OCI-M1 (cell line): Measurements from ENCODE around the gene GNAT2.
A peak's percentile ranks its signal among the peaks of the same experiment; 100 is the strongest.
"Not testable (repeated sequence)": the region's sequence is repeated elsewhere in the genome, so short reads cannot be mapped to it uniquely, and the experiment has no call there.

ENCODE experiments used
- DNase-seq: peaks from one replicate; lab custom pipeline; 2025; lab: John Stamatoyannopoulos, UW

Gene GNAT2

DNA sequence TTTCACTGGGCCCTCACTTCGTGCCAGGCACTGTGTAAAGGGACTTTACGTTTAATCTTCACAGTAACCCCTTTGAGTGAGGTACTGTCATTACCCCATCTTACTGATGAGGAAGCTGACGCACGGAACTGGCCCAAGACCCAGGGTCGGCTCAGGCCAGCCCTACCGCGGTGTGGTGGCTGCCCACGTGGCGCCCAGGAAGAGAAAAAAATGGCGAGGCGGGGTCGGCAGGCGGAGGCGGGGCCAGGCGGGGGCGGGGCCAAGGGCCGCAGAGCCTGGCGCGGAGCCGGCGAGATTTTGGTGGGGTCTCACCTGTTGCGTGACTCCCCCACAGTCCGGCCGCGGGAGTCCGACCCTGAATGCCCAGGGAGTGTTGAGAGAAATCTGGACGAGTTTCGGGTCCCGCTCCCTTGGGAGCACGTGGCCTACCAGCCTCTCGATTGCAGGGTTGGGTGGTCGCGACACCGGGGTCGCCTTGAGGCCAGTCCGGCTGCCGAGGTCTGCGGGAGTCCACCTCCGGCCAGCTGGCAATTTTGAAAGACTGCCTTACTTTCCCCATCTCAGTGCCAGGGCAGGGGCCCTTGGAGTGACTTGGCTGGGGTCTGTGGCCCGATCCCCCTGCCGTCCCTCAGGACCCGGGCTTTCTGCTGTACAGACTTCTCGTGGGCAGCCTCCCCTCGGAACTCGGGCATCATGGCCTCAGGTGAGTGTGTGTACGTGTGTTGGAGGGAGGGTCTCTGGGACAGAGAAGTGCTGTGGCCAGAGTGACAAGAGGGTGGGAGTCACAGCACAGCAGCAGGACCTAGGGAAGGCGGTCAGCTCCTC is at the start of gene GNAT2, which contains the start of gene AMPD2:
TSS of gene GNAT2 (minus strand) at position 41 of the 825 bp plus-strand sequence. CDS start 6,746 bp downstream, outside the sequence.
TSS of gene AMPD2 (plus strand) at position 262 of the 825 bp plus-strand sequence. CDS start 1,339 bp downstream, outside the sequence.
- DNase-seq: peak; percentile 86

DNA sequence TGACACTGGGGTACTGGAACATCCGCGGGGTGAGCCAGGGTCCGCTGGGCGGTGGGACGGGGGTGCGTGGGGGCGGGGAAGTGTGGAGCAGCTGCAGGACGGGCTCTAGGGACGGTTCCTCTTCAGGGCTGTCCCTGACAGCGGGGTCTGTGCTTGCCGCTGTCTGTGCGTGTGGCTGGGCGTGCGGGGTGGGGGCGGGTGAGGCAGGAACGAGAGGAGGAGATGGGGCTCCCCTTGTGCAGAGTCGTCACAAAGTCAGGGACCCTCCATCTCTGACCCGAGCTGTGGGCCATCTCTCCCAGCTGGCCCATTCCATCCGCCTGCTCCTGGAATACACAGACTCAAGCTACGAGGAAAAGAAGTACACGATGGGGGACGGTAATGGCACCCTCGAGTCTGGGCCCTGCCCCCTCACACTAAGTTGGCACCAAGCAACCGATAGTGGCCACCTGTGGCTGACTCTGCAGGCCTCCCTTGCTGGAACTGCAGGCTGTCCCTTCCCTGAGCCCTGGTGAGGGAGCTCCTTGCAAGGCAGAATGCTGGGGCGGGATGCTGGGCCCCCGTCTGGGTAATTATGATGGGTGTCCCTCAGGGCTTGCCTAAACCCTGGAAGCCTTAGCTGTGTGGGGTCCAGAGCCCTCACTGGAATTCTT is 48.8 kb upstream of the GNAT2 start:
- DNase-seq: no peak

DNA sequence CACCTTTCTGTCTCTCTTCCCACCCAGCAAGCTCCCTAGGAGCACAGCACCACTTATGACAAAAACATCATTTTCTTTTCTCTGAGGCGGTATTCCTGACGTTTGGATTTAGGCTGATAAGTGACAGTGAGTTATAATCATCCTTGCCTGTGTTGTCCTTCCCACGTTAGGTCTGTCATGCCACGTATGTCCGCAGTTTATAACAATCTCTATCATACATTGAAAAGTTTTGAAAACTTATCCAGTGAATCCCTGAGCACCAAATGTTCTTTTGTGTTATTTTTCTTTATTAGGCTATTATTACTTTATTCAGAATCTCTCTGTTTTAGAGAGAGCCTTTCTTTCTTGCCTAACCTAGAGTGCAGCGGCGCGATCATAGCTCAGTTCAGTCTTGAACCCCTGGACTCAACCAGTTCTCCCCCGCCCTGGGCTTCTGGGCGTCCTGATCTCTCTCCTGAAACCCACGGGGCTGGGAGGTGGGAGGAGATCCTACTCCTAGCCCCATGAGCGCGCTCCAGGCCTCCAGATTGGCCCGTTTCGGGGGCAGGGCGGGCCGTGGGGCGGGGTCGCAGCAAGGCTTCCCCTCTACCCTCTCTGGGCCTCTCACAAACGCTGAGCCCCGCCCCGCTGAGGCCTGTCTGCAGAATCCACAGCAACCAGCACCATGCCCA is 48.2 kb upstream of the GNAT2 start, which contains the start of gene GSTM2:
TSS of gene GSTM2 (plus strand) at position 606 of the 671 bp plus-strand sequence. CDS start at position 665, 59 bp downstream.
- DNase-seq: peak; percentile 92

DNA sequence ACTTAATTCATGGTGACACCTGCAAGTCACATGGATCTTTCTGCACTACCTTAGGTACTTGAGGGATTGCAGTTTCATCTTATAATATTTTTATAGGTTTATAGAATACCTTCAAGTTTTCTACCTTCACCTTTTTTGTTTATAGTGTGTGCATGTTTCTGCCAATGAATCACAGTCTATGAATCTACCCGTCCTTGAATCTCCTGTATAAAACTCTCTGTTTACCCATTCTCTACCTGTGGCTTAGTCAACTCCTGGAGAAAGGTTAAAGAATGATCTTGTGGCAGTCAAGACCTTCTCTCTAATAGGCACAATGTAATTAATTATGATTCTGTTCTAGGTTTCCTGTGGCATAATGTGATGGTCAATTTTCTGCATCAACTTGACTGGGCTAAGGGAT is 45.3 kb upstream of the GNAT2 start:
- DNase-seq: no peak

DNA sequence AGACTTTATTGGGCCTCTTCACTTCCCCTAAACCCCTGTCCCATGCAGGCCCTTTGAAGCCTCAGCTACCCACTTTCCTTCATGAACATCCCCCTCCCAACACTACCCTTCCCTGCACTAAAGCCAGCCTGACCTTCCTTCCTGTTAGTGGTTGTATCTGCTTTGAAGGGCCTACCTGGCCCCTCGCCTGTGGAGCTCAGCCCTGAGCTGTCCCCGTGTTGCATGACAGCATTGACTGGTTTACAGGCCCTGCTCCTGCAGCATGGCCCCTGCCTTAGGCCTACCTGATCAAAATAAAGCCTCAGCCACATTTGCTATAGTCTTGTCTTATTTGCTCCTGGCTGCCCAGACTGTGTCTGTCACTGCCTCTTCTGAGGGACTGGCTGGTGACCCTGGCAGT is 42.0 kb upstream of the GNAT2 start:
- DNase-seq: no peak

DNA sequence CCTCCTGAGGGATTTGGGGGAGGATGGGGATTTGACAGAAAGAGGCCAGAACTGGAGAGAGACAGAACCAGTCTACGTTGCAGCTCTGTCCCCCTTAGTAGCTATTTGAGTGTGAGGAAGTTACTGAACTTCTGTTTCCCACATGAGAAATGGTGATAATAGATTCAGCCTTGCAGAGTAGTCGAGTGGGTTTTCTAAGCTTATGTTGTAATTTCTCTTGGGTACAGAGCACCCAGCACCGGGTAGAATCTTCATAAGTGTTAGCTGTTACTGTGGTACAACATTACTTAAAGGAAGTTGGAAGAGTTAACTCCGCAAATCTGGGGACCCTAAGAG is 41.2 kb upstream of the GNAT2 start:
- DNase-seq: not testable (repeated sequence)

DNA sequence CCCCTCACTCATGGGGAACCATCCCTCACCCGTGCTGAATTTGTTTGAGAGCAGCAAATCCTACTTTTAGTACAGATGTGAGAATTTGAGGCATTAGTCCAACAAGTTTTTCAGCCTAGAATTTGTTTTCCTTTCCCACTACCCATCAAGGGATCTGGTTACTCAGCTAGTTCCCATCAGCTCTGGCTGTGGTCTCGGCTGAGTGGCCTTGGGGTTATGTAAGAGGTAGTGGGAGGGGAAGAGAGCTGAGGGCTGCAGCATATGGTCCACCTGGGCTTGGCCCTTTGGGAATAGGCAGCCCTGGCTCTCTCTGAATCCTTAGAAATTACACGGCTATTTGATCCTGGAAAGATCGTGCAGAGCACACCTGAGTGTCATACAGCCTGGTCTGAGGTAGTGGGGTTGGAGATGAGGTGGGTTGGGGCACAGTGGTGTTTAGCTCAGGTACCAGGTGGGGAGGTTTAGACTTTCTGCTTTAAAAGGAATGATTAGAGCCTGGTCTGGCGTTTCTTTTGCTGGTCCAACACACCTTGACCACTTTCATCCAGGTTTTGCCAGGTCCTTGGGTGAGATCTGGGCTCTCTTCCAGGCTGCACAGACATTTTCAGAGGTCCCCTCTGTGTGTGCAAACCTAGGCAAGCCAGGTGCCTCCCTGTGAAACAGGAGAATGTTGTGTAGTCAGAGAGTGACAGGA is 40.7 kb upstream of the GNAT2 start:
- no peak for DNase-seq

DNA sequence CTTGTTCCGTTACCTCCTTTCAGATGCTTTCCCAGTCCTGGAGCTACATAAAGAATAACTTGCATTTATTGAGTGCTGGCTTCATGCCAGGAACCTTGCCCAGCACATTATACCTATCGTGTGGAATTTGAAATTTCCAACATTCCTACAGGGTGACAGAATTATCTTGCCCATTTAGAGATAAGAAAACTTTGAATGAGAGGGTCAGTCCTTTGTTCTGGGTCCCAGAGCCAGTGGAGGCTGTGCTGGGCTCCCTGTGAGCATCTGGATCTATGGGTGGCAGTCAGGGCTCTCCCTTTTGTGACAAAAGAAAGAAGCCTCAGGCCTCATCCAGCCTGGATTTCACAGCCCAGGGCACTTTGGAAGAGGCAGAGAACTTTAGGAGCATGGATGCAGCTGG is 39.7 kb upstream of the GNAT2 start:
- DNase-seq: no peak

DNA sequence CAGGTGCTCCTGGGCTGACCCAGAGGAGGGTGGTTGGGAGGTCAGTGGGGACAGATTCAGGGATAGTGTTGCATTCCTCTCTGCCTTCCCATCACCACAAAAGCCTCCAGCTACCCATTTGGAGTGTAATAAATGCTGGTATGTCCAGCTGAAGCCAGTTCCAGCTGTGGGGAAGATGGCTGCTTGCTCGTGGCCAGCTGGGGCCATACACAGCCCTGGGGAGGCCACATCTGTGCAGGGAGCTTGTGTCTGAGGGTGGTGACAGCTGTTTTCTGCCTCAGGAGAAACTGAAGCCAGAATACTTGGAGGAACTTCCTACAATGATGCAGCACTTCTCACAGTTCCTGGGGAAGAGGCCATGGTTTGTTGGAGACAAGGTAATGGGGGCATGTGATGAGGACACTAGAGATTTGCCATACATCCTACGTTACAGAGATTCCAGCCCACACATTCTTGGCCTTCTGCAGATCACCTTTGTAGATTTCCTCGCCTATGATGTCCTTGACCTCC is 39.2 kb upstream of the GNAT2 start:
- no peak for DNase-seq

DNA sequence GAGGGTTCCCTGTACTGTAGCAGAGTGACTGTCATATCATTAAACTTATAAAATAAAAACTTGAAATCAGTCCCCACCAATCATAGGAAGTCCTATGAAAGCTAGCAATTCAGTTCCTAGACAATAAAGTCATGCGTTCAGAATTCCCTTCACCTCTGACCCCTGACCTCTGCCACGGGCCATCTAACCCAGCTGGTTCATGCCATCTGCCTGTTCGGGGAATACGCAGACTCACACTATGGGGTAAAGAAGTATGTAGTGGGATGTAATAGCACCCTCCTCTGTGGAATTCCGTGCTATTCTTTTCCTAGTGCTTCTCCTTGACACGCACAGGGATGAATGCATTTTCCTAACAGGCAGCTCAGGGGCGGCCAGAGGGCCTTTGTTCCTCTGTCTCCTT is 38.6 kb upstream of the GNAT2 start:
- DNase-seq: no peak

DNA sequence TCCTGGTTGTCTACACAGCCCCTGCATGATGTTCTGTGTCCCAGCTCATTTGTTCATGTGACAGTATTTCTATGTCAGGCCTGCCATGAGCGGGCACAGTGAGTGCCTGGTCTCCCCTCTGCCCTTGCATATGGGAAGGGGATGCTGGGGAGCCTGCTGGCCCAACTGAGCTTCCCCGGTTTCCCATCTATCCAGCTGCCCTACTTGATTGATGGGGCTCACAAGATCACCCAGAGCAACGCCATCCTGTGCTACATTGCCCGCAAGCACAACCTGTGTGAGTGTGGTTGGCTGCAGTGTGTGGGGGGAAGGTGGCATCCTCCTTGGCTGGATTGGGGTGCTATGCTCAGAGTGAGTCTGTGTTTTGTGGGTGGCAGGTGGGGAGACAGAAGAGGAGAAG is 38.0 kb upstream of the GNAT2 start:
- DNase-seq: no peak

DNA sequence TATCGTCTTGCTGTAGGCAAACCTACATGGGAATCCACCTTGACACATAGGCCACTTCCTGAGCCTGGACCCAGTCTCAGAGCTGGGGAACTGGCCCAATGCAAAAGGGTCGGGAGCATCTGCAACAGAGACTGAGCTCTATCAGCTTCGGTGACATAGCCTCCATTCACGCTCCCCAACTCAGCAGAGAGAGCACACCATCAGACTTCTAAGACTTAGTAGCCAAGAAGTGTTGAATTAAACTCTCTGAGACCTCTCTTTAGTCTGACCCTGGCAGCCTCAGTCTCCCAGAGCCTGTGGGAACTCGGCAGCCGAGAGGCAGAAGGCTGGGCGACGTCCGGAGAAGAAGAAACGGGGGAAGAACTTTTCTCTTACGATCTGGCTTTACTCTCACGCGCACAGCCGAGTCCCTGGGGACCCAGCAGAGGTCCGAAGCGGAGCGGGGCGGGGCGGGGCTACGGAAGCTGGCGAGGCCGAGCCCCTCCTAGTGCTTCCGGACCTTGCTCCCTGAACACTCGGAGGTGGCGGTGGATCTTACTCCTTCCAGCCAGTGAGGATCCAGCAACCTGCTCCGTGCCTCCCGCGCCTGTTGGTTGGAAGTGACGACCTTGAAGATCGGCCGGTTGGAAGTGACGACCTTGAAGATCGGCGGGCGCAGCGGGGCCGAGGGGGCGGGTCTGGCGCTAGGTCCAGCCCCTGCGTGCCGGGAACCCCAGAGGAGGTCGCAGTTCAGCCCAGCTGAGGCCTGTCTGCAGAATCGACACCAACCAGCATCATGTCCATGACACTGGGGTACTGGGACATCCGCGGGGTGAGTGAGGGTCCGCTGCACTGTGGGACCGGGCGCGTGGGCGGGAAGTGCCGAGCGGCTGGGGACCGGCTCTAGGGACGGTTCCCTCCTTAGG is 36.5 kb upstream of the GNAT2 start, which contains the start of gene GSTM4:
TSS of gene GSTM4 (plus strand) at position 485 of the 905 bp plus-strand sequence. CDS start at position 776, 291 bp downstream.
- peak; percentile 79 for DNase-seq

DNA sequence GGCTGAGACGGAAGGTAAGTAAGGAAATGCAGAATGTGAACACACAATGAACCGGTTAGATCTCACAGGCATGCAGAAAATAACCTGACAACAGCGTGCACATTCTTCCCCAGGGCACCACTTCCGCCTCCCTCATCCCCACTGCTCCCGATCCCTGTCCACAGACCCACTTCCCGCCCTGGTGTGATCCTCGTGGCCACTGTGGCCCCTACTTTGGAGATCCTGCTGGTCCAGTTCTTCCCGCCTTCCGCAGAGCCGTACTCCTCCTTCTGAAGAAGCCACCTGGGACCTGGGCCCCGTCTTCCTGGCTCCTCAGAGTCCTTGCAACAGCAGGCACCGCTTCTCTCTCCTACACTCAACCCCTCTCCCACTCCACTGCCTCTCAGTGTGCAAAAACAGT is 35.1 kb upstream of the GNAT2 start:
- DNase-seq: no peak

DNA sequence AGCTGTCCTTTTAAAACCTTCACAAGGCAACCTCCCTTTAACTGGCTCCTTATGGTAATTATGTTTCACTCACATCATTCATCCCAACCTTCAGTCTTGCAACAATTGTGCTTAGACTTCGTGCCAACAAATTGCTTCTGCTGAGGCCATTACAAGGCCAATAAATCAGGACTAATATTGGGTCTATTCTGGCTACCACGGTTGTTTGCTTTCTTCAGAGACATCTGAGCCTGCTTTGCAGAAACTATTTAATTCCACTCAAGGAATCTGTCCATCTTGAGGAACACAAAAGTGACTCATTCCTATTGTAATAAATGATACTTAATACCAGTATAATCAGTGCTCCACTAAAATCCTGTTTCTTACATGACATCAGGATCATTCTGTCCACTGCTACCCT is 33.9 kb upstream of the GNAT2 start:
- DNase-seq: no peak

DNA sequence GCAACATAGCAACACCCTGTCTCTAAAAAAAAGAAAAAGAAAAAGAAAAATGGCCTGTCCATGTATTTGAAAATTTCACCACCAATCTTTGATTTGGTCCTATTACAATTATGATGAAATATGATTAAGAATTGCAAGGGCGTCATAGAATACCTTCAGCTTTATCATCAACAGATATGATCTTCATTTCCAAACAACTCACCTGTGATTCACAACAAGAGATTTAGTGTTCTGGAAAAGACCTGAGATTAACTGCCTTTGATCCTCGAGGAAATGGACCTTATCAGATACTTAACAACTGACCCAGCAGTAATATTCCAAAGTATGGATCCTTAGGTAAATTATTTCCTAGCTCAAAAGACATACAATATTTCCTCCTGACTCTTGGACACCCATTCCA is 33.0 kb upstream of the GNAT2 start:
- DNase-seq: no peak

DNA sequence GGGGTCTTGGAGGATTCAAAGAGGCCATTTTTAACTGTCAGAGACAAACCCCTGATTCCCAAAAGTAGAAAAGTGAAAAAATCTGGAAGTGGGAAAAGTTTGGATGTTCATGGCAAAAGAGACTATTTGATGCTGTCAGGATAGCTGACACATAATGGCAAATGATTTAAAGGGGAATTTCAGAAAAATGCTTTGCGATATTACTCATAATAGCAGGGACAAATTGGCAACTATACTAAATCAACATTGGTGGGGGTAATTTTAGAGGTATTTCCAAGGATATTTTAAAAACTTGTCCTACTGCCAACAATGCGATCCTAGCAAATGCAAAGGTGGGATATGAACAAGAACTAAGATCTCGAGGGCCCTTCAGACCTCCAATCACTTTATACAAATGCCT is 31.2 kb upstream of the GNAT2 start:
- no peak for DNase-seq

DNA sequence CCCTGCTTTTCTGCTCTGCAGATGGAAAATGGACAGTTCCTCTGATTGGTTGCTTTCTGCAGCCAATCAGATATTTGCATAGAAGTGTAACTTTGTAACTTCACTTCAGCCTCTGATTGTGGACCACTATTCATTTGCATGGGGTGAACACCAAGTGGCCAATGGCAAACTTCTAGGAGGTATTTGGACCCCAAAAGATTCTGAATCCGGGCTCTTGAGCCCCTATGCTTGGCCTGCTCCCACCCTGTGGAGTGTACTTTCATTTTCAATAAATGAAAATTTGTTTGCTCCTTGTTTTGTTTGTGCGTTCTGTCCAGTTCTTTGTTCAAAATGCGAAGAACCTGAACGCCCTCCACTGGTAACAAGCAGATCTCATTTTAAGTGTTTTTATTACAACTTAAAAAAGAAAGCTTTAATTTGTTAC is 30.1 kb upstream of the GNAT2 start:
- DNase-seq: peak; percentile 76

DNA sequence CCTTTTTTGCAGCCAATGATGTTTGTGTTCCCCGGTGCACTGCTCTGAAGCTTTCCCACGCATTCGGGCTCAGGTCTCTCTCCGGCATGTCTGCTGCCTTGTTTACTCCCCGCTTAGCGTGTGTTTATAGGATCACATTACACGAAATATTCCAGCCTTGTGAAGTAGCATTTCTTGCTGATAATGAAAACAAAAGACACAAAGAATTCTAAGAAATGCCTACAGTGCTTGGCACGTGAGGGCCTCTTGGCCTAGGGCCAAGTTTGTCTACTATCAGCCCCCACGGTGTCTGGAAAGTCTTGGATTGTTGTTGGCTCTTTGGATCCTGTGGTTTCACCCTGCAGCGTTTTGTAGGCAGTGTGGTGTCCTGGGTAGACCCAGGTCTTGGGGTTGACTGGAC is 25.3 kb upstream of the GNAT2 start:
- no peak for DNase-seq

DNA sequence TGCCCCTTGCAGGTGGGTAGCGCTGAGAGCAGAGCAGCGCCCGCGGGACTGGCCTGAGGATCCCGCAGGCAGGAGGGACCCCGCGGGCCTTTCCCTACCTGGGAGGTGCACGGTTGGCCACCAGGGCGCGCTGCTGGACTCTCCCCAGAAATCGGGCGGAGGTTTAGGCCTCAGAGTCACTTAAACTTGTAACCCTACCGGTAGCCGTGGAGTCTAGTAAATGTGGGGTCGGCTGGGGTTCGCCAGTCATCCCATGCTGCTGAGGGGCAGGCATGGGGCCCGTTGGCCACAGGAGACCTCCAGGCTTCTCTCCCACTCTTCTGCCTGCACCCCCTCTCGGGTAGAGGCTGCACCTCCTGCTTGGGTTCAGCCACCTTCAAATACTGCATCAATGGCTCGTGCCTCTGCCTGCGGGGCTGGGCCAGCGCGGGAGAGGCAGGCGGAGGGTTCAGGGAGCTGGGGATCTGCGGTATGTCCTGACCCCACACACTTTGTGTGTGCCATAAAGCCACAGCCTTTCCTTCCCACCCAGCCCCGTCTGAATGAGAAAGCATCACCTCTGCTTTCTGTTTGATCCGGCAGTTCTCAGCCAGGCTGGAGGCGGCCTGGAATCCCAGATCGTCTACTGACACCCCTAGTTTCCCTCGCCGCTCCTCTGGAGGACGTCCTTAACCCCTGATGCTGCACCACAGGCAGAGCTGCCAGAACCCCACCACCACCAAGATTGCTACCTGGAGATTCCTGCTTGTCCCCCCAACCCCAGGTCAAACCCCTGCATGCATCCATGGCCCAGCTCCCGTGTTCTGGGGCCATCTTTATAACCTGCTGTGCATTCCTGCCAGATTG is 24.2 kb upstream of the GNAT2 start:
- peak; percentile 86 for DNase-seq

DNA sequence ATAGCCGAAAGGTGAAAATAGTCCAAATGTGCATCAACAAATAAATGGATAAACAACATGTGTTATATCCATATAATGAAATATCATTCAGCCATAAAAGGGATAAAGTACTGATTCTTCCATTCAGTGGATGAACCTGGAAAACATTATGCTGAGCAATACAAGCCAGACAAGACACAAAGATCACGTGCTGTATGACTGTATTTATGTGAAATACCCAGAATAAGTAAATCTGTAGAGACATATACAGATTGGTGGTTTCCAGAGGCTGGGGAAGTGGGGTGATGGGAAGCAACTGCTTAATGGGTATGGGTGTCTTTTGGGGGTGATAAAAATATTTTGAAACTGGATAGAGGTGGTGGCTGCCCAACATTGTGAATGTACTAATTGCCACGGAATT is 23.2 kb upstream of the GNAT2 start:
- DNase-seq: peak; percentile 13
